Activated naive CD4-positive, alpha-beta T cell treated with Interleukin-2 at 50 U/mL for 16 hours (primary cell): ENCODE results near the gene ANKIB1.
"Not testable (repeated sequence)": the region's sequence is repeated elsewhere in the genome, so short reads cannot be mapped to it uniquely, and the experiment has no call there.

ENCODE experiments used
- DNase-seq: peaks from one replicate; pipeline ENCODE4 v3.0.0-alpha.2; 2020

The ANKIB1 gene

DNA sequence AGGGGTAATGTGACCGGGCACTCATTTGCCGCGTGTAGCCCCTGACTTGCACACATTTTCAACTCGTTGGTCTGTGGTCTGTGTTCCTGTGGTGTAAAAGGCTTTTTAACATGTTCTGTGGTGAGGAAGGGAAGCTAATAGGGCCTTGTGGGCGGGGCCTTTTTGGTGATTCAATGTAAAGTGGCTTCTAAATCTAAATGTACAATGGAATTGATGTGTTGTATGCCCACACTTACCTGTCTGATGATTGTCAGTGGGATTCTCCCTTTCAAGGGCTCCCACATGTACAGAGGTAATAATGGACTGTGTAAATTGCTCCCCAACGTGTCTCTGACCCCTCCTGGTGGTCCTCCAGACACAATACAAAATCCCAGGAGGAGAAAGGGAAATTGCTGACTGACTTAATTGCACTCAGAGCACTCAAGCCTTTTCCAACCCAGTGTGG, 158.4 kb downstream of the ANKIB1 start:
- DNase-seq: peak; percentile 26

DNA sequence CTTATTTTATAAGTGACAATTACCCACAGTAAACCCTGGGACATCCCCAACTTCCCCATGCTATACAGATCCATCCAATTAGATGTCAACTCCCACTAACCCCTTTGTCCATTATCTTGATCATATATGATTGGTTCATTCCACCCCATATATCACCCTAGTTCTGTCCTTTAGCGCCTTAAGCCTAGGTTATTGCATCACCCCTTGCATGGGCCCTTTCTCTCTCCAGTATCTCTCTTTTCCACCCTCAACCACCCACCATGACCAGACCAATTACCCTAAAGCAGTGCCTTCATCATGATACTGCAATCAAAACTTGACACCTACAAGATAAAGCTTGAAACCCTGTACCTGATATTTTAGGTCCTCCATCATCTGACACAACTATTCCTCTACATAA, 163.6 kb downstream of the ANKIB1 start:
- DNase-seq: no peak

DNA sequence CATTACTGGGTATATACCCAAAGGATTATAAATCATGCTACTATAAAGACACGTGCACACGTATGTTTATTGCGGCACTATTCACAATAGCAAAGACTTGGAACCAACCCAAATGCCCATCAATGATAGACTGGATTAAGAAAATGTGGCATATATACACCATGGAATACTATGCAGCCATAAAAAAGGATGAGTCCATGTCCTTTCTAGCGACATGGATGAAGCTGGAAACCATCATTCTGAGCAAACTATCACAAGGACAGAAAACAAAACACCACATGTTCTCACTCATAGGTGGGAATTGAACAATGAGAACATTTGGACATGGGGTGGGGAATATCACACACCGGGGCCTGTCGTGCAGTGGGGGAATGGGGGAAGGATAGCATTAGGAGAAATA, 164.4 kb downstream of the ANKIB1 start:
- DNase-seq: not testable (repeated sequence)

DNA sequence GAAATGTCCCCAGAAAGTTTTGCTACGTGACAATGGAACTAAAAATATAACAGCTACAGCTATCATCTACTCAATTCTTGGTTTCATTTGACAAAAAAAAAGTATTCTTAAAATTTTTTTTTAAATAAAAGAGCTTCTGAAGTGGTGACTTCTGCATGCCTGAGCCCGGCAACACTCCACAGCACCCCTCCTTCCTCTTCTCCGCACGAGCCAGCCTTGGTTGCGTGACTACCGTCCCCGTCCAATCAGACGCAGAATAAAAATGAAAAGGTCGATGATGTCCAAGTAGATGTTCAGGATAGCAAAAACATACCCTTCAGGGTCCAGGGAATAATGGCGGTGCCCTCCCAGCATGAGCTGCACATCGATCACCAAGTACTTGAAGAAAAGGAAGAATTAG, 167.0 kb downstream of the ANKIB1 start:
- DNase-seq: no peak

DNA sequence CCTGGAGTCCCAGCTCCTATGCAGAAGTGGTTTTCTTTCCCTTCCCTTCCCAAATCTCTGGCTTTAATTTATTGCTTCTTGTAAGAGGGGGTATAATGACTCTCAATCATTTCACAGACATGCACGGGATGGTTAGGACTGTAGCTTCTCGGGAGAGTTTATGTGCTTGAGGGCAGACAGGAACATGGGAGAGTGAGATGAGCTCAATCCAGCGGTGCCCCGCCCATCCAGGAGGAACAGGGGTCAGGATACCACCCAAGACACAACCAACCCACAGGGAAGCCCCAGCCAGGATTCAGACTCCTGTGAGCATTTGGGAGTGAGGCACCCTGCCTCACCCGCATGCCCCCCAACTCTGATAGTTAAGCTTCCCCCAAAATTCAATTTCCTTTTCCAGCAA, 167.8 kb downstream of the ANKIB1 start:
- no peak for DNase-seq

DNA sequence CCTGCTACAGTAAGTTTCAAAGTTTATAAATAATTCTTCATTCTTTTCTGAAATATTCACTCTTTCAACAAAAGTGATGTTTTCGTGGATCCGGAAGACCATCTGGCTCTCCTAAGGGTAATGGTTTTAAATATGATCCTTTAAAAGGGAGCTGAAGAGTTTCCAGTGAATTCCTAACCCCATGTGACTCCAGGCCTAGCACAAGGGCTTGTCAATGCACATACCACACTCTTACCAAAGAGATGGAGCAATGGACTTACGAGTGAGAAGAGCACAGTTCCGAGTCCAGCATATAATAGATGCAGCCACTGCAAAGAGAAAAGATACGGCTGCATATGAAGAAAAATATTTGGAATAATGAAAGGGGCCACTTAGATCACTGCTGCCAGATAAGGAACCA, 169.5 kb downstream of the ANKIB1 start:
- no peak for DNase-seq

DNA sequence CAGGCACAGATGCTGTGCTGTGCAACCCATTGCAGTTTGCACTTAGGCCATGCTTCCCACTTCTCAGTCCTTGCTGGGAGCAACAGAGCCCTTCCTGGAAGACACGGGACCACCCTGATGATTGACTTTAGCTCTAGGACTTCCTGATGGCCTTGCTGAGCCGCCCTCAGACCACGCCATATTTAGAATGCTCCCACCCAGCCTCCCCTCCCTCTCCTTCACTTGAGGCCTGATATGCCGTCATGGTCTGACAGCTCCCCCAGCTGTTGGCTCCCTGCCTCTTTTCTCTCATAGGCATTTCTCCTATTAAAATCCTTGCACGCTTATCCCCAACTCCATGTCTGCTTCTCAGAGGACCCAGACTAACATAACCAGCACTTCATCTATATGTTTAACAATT, 172.1 kb downstream of the ANKIB1 start:
- DNase-seq: no peak

DNA sequence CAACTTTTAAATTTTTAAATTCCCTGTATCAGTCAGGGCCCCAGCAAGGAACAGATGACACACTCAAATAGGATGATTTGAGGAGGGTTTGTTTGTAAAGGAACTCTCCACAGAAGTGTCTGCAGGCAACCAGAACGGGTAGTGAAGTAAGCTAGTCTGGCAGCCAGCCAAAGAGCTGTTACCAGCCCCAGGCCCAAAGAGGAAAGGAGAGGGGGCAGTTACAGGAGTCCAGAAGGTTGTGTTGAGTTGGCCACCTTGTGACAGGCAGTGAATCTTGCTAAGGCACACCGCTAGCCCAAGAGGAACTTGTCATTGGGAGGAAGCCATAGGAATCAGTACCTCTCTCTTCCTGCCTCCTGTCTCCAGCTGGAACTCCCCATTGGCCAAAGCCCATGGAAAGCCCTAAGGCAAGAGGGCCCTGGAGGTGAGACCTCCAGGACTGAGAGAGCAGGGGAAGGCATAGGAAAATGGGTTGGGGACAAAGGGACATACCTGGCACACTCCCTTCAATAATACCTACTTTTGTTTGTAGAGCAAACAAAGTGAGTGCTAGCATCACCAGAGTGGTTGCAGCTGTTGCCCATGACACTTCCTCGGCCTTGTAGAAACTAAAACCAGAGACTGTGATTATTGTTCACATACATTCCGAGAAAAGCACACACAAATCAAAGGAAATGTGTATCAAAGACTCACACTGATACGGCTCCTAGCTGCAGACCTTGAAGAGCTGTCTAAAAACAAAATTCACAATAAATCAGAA, 176.1 kb downstream of the ANKIB1 start:
- DNase-seq: no peak

DNA sequence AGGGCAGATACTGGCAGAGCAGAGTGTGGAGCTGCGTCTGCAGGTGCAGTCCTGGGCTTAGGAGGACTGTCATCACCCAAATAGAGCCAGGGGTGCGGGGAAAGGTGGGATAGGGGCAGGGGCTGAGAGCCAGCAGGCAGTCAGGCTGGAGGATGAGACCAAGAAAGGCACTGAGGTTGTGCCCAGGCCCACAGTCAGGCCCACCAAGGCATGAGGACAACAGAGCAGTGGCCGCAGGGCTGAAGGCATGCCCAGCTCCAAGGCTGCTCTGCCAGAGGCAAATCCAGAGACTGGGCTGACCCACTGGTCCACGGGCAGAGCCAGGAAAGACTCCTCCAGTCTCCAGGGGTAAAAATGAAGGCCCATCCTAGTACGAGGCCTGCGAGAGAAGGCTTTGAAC, 177.2 kb downstream of the ANKIB1 start:
- no peak for DNase-seq

DNA sequence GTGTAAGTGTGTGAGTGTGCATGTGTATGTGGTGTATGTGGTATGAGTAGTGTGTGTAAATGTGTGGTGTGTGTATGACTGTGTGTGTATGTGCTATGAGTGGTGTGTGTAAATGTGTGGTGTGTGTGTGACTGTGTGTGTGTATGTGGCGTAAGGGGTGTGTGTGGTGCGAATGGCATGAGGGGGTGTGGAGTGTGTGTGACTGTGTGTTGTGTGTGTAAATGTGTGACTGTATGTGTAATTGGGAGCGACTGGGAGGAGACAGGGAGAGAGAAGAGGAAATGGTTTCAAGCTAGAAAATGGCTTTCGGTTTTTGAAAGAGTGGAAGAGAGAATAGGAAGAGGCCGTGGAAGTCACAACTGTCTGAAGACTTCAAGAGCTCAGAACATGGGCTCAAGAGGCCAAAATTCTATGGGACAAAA, 177.9 kb downstream of the ANKIB1 start:
- DNase-seq: no peak

DNA sequence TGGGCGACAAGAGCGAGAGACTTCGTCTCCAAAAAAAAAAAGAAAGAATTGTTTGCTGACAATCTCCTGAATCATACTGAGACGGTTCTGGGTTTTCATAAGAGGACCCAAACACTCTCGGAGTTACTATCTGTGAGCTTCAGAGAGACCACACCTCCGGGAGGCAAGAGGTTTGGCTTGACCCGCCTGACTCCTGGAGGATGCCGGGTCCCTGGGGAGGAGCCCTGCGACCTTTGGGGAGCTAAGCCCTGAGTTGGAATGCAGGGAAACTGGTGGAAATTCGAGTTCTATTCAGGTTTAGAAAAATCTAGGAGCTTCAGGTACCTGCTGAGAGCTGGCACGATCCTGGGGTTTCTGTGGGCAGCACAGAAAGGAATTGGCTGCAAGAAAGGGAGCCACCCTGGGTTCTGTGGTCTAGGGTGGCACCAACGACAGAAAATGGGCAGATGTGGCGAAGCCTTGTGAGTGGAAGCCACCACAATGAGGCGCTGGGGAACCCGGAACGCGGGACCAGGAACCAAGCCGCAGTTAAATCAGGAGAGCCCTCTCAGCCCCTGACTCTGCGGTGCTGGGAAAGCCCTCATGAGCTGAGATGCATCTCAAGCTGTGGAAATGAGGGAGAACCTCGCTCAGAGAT, 179.7 kb downstream of the ANKIB1 start:
- no peak for DNase-seq

DNA sequence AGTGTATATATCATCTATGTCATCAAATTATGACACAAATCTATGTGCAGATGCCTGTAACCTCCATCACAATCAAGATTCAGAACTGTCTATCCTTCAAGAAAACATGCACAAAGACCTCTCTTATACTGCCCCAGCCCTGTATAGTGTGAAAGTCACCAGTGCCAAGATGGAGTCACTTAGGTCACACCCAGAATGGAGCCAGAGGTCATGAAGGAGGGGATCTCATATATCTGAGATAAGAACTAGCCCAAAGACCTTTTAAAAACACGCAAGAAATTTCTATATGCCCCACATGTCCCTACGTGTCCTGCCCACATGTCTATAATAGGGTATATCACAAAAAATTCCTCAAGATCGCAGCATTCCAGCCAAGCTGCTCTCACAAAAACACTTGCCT, 181.4 kb downstream of the ANKIB1 start:
- no peak for DNase-seq

DNA sequence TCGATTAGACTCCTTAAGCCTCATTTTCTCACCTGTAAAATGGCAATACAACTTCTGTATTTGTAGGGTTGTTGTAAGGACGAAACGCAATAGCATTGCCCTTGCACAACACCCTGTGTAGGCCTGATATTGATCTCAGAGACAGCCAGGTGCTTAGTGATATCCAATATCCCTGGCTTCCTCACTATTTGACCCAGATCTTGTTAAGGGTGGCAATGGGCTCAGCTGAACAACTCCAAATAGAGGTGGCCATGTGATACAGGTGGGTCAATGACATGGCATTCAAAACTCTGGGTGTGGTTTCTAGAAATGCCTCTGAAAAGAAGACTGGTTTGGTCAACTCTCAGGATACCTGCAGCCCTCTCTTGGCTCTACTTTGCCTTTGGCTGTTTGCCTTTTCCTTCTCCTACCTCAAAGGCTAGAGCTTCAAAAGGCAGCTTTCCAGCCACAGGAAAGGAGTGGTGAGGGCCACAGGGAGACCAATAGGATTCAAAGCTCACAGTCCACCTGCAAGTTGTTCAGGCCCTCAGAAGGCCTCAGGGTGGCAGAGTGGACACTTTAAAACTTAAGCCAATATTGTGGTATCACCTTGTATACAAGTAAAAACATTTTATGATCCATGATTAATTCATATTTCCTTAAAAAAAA, 186.6 kb downstream of the ANKIB1 start:
- DNase-seq: no peak

DNA sequence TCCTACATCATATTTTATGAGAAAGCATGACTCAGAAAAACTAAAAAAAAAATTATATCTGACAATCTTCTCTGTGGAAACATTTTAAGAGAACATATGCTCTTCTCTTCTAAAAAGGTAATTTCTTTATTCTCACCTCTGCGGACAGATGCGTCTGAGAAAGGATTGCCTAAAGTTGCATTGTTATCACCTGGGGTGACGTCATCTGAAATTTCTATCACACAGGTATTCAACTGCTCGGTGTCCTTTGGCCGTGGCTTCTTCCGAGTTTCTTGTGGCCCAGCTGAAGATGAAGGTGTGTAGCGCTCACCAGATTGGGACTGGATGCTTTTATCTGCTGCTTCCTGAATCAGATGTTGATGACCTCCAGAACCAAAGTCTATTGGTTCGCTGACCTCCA, 187.2 kb downstream of the ANKIB1 start:
- no peak for DNase-seq

DNA sequence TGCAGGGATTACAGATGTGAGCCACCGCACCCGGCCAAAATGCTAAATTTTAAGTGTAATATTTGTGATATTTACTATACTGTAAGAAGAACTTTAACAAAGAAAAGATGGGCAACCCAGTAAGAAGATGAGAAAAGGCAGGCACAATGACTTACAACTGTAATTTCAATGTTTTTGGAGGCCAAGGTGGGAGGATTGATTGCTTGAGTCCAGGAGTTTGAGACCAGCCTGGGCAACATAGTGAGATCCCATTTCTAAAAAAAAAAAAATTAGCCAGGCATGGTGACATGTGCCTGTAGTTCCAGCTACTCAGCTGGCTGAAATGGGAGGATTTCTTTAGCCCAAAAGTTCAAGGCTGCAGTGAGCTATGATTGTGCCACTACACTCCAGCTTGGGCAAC, 189.8 kb downstream of the ANKIB1 start:
- DNase-seq: no peak

DNA sequence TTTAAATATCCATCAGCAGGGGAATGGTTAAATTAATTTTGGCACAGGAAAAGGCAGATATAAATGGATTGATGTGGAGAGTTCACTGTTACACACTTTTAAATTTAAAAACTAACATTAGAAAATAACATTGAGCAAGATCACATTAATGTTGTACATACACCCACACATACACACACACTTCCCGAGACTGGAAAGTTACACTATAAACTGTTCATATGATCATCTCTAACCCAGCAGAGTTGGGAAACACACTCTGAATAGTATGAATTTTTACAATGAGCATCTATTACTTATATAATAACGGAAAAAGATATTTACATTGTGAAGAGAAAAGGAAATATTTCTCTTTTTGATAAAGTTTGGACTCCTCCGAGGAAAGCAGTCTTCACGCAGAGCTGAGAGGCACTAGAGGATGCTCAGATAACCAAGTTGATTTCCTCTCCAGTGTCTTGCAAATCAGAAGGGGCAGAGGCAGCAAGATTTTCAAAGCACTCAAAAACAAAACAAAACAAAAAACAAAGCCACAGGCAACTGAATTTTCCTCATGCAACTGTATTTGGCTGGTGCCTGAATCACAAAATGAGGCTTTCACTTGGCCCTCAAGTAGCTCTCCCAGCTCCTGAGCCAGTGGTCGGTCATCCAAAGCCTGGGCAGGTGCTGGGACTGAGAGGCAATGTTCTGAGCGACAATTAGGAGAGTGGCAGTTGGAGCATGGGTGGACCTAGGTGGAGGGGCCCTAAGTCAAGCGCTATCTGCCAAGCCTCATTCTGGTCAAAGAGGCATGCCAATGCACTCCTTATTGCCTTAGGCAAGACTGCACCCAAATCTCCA, 191.1 kb downstream of the ANKIB1 start:
- no peak for DNase-seq

DNA sequence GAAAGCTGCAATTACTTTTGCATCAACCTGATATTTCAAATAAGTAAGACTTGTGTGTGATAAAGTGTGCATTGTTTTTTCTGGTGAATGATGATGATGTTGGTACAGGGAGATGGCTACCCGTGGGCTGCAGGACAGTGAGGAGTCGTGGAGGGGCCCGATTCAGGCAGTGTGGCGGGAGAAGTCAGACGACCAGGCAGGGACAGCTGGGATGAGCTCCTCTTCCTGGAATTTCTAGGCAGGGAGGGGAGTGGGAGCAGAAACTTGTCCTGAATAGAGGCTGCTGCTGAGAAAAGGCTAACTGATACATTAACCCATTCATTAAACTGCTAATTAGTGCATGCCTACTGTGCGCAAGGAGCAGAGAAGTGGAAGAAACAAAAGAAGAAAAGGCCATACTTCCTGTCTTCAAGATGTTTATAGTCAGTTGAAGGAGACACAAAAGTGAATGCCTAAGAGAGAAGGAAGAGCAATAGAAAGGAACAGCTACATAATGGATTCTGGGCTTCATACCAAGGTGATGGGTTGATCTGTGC, 192.2 kb downstream of the ANKIB1 start:
- DNase-seq: no peak

DNA sequence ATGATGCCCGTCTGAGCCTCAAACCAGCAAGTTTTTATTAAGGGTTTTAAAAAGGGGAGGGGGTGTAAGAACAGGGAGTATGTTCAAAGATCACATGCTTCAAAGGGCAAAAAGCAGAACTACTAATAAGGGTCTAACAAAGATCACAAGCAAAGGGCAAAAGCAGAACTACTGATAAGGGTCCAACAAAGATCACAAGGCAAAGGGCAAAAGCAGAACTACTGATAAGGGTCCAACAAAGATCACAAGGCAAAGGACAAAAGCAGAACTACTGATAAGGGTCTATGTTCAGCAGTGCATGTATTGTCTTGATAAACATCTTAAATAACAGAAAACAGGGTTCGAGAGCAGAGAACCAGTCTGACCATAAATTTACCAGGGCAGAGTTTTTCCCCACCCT, 196.9 kb downstream of the ANKIB1 start:
- DNase-seq: not testable (repeated sequence)

DNA sequence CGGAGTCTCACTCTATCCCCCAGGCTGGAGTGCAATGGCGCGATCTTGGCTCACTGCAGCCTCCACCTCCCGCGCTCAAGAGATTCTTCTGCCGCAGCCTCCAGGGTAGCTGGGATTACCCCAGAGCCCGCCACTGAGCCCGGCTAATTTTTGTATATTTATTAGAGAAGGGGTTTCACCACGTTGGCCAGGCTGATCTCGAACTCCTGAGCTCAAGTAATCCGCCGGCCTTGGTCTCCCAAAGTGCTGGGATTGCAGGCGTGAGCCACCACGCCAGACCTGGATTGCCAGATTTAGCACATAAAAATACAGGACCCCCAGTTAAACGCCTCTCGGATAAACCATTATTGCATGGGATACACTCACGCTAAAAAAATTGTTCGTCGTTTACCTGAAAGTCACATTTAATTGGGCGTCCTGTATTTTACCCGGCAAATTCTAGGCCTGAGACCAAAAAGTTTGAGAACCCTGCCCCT, 201.1 kb downstream of the ANKIB1 start:
- no peak for DNase-seq

DNA sequence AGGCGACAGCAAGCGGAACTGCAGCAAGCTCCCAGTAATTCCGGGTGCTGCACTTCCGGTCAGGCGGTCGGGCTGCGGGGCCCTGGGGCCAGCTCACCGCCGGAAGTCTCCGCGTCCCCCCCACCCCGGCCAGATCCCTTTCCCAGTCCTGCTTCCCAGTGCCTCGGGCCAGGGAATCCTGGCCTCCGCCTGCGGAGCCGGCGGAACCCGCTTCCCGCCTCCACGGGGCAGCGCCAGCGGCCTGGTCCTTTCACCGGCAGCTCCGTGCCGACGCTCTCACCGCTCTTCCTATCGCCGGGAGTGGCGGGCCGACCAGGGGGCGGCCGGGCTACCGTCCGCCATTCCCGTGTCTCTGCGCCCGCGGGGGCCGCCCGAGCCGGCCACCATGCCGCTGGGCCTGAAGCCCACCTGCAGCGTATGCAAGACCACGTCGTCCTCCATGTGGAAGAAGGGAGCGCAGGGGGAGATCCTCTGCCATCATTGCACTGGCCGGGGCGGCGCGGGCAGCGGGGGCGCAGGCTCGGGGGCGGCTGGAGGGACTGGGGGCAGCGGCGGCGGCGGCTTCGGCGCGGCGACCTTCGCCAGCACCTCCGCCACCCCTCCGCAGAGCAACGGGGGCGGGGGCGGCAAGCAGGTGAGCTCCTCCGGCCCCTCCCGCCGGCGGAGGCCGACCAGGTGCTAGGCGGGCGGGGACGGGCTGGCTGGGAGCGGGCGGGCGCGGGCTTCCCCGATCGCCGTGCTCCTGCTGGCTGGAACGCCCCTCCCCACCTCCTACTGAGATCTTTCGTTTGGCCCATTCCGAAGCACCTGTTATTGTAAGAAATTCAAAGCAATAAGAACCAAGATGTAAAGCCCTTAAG, 201.8 kb downstream of the ANKIB1 start, which contains the start of gene GATAD1:
Gene GATAD1, plus strand, starts transcription at position 138 of the 860 bp plus-strand sequence. Its CDS starts 248 bp downstream, at position 386.
- DNase-seq: peak; percentile 83

DNA sequence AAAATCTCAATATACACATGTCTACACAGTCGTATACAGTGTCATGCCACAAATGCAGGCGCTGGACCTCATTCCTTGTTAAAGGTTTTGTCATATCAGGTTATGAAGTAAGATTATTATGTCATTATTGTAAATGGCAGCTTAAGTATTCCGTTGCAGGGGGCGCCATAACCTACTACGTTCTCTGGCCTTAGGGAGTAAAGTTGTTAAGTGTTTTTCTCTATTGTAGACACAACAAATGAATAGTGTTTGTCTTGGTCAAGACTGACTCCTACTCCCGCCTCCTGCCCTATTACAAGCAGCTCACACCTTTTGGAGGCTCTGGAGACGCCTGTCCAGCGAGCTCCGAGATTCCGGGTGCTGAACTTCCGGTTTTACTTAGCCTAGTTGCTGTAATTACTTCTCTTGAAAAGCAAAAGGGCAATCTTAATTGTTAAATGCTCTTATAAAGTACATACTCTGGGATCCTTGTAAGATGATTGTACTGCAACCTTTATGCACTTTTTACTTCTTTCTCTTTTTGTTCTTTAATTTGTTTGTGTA, 202.5 kb downstream of the ANKIB1 start:
- peak; percentile 64 for DNase-seq
